GM18505 (cell line): Measurements from ENCODE around the gene TACR1.

Experiments
- ATAC-seq: cut with Tn5 transposase; IDR thresholded peaks from one replicate; pipeline ENCODE4 v1.9.1; 2021; ENCODE audit not compliant: unreplicated experiment
- POLR2A ChIP-seq: IDR thresholded peaks from 4 replicates; pipeline ENCODE4 v1.6.1; 2011; ENCODE audit warnings: borderline replicate concordance; ENCODE audit not compliant: insufficient read depth, insufficient read length; ENCODE audit errors: extremely low read depth

The TACR1 gene

DNA sequence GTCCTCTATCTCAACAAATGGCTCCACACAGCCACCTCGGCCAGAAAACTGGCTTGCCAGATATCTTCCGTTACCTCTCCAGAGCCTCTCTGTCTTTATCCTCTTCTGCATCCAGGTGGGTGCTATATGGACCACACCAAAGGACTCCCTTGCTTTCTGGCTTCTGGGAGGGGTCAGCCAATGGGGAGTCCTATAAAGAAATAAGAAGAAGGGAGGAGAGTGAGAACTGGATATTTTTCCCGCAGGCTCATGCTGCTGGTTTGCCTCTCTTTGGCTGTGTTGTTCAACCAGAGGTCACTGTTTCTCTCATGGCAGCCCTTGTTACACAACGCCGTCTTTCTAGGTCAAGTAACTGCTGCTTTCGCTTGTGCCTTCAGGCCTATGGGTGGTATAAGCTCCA lies 168.1 kb downstream of the TACR1 start:
- no peak for ATAC-seq
- no peak for TF ChIP-seq POLR2A

DNA sequence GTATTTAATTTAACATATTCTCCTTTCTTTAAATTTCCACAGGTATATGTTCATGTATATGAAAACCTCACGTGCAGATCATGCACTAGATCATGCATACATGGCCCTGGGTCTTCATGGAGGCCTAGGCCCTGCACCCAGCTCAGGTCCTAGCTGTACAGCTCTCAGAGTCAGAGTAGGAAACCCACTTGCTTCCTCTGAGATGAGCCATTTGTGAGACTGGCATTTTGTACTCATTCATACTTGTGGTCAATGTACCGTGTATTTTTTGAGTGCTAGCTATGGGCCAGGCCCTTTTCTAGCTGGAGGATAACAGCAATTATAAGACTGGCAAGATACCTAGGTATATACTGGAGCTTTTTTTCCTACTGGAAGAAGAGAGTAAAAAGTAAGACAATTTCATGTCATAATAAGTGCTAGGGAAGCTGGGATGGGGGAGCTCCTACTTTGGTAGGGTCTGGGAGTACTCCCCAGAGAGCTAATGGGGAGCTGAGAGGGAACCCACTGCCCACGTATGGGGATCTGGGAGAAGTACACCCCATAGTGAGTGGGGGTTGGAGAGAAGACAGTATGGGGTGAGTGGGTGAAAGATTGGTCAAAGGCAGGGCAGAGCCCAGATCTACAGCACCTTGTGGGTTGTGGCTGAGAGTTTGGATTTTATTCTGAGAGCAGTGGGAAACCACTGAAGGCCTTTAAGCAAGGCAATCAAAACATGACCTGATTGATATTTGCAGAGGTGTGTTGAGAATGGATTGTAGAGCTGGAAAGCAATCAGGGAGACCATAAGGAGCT lies 168.9 kb downstream of the TACR1 start:
- ATAC-seq: no peak
- no peak for TF ChIP-seq POLR2A

DNA sequence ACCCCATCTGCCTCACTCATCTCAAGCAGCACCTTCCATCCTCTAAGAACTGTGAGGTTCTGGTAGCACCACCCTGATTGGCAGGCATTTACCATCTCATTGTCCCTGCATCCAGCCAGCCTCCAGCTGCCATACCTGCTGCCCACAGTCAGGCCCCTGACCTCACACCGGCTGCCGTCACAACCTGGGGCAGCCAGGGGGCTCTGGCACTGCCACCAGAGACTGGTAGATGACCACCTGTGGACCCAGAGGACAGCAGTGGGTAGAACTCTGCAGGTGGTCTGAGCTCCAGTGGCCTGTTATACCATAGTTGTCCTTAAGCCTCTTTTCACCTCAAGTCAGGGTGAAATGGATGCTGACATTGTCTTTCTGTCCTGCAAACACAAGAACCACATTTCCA lies 171.4 kb downstream of the TACR1 start:
- no peak for ATAC-seq
- TF ChIP-seq POLR2A: no peak

DNA sequence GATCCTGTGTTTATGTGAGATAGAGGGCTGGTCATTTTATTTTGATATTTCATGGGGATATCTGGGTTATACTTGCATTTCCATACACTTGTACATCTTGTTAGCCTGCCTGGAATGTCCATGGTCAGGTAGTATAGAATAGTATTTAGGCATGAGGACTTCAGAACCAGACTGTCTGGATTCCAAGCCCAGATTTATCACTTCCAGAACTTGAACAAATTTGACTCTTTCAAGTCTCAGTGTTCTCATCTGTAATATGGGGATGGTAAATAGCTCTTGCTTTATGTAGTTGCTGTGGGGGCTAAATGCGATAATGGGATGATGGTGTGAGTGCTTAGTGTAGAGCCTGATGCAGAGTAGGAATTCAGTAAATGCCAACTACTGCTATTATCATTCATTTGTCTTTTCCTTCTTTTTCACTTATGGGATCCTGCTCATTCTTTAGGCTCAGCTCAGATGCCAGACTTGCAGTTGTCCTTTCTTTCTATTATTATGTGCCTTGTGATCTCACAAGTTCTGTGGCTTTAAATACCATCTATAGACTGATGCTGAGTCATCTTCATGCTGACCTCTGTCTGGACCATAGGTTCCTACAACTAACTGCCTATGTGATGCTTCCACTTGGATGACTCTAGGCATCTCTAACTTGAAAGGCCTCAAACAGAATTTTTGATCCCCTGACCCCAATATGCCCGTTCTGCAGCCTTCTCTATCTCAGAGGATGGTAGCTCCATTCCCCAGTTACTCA lies 173.5 kb downstream of the TACR1 start:
- no peak for TF ChIP-seq POLR2A
- ATAC-seq: no peak

DNA sequence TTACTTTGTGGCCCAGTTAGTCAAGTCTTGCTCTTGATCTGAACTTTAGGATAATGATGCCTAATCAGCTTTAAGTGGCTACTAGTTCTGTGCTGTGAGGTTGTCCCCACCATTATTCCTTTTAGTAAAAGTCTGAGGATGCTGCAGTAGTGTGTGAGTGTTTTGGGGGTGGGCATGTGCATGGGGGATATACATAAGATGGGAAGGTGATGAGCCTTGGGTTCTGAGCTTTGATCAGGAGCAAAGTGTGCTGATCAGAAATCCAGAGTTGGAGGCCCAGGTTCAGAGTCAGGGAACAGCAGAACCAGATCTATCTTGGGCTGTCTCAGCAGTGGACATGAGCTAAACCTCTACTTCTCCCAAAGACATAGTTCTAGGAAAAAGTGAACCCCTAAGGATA lies 174.1 kb downstream of the TACR1 start:
- no peak for ATAC-seq
- TF ChIP-seq POLR2A: no peak

DNA sequence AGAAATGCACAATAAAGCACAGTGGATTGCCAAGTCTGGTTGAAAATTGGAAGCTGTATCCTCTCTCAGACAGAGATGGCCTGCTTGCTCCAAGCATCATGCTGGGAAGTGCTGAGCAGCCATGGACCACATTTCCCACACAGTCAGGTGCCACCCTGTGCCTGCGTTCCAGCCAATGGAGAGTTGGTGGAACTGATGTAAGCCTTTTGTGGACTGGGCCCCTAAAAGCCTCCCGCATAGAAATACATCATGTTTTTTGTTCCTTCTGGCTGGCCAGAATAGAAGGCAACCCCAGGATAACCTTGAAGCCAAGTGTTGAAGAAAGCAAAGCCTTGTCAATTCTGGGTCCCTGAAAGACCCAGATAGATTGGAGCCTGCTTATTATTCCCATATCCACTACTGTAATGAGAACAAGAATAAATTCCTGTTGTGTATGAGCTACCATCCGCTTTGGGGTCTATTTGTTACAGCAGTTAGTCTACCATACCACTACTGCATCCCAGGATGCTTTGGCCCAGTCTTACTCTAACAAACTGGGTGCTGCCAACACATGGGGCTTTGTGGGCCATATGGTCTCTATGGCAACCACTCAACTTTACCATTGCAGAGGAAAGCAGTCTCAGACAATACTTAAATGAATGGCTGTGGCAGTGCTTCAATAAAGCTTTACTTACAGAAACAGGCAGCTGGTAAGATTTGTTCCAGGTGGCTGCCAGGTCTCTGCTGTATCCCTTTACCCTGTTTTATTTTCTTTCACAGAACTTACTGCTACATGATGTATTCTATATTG lies 175.5 kb downstream of the TACR1 start:
- no peak for TF ChIP-seq POLR2A
- no peak for ATAC-seq

DNA sequence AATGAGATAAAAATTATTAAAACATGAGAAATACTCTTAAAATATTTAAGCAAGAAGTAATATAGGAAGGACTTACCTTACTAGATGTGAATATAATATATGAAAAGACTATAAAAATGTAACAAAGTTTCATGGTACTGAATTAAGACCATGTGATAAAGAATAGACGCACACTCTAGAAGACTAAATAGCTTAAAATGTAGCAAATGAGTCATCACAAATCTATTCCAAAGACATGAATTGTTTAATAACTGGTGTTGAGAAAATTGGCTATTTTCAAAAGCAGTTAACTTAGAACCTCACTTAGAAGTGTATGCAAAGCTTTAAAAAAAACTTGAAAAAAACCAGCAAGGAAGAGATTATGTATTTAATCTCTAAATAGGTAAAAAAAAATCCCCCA lies 176.8 kb downstream of the TACR1 start:
- TF ChIP-seq POLR2A: no peak
- no peak for ATAC-seq

DNA sequence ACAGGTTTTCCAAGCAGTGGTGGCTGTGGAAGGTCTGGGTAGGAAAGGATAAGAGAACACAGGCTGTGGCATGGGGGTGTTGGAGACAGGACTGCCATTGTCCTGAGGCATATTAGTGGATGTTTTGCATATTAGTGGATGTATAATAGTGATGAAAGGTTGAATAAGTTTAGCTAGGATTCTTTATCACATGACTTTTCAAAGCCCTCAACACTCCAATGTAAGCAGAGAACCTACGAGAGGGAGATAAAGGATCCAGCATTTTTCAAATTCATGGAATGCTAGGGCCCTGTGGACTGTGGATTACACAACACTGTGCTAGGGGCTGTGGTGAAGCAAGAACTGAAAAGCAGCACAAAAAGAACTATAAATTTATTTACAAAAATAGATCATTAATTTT lies 177.6 kb downstream of the TACR1 start:
- TF ChIP-seq POLR2A: no peak

DNA sequence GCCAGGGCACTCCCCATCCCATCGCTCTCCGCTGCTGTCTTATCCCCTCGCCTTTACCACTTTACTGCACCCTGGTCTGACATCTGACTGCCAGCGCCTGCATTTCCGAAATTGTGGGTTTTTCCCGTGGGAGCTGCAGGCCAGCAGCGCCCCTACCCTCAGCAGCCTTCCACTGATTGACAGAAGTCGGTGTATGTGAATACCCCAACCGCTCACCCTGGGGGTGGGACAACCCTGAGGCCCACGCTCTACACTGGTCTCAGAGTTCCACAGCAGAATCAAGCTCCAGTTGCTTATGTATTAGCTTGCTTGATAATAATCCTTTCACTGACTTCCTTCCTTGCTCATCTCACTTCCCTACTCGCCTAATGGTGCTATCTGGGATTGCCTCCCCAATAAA lies 178.8 kb downstream of the TACR1 start:
- no peak for ATAC-seq
- TF ChIP-seq POLR2A: no peak

More for the DNA sequence above, 177.6 kb downstream of the TACR1 start:
- no peak for ATAC-seq

DNA sequence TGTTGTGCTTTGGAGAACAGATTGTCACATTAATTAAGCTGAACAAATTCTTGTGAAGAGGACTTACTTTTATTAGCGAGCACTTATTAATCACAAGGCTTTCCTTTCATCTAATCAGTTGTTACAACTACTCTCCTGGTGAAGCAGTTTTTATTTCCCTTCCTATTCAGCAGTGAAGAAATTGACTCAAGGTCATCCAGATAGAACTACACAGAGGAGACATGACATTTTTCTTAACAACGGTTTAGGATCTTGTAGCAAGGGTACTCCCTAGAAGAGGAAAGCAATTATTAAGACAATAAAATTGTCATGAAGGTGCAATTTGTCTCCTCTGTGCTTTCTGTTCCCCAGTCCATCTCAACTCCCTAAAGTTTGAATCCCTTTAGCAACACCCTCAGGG lies 179.5 kb downstream of the TACR1 start:
- ATAC-seq: no peak
- TF ChIP-seq POLR2A: no peak

DNA sequence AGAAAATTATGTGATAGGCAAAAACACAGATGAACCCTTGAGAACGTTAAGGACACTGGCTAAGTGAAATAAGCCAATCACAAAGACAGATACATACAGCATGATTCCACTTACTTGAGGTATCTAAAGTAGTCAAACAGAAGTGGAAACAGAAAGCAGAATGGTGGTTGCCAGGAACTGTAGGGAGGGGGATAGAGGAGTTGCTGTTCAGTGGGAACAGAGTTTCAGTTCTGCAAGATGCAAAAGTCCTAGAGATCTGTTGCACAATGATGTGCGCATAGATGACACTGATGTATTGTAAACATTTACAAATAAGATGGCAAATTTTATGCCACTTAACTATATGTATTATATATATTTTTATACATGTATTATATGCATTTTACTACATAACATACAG lies 181.2 kb downstream of the TACR1 start:
- TF ChIP-seq POLR2A: no peak
- no peak for ATAC-seq

DNA sequence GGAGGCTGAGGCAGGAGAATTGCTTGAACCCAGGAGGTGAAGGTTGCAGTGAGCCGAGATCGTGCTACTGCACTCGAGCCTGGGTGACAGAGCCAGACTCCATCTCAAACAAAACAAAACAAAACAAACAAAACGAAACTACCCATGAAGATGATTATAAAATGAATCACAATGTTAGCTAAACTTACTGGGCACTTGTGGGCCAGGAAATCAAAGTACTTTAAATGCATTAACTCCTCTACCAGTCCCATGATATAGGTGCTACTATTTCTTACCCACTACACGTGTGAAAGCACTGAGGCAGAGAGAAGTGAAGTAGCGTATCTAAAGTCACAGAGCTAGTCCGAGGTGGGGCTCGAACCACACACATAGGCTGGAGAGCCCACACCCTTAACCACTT lies 187.2 kb downstream of the TACR1 start:
- ATAC-seq: no peak
- TF ChIP-seq POLR2A: no peak

DNA sequence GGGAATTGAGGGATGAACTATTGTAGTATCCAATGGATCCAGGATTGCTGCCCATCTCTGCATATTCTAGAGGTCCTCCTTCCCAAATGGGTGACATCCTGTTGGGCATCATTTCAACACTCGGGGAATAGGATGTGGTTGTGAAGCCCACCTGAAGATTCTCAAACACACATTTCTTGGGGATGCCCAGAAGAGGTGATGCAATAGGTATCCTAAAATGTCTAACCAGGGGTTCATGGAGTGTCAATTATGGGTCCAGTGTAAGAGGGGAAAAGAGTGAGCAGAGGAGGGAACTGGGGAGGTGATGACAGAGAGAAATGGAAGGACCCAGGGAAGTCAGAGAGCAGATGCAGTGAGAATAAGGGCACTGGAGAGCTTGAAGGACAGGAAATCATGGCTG lies 188.7 kb downstream of the TACR1 start:
- no peak for TF ChIP-seq POLR2A
- ATAC-seq: no peak
